Progenitor cell of endocrine pancreas (in vitro differentiated cells): Measurements from ENCODE around the gene ABCA10. TPM values are rescaled to one million over a fixed set of nuclear protein-coding genes. Genes with fewer than 3 reads are reported as not detected.

Source experiments
- DNase-seq: peaks from one replicate; pipeline ENCODE4 v3.0.0; 2021; ENCODE audit warnings: low spot score; ENCODE audit not compliant: unreplicated experiment
- H3K27ac Mint-ChIP-seq: 2 replicates; pipeline ENCODE4 v1.8.0; 2021; ENCODE audit warnings: mild to moderate bottlenecking, moderate library complexity, mixed read lengths
- H3K27me3 Mint-ChIP-seq: 2 replicates; pipeline ENCODE4 v1.8.0; 2021; ENCODE audit warnings: mixed read lengths
- H3K36me3 Mint-ChIP-seq: 2 replicates; pipeline ENCODE4 v1.8.0; 2022; ENCODE audit warnings: mixed read lengths; ENCODE audit not compliant: insufficient read depth
- H3K4me1 Mint-ChIP-seq: 2 replicates; pipeline ENCODE4 v1.8.0; 2021; ENCODE audit warnings: low read depth, mixed read lengths
- H3K4me3 Mint-ChIP-seq: 2 replicates; pipeline ENCODE4 v1.8.0; 2021; ENCODE audit warnings: low read depth, mild to moderate bottlenecking, moderate library complexity, mixed read lengths
- H3K9me3 Mint-ChIP-seq: 2 replicates; pipeline ENCODE4 v1.8.0; 2021; ENCODE audit warnings: low read depth, mixed read lengths
- total RNA-seq: library from RNA; stranded (reverse); gene quantifications from 2 replicates; pipeline ENCODE4 v1.2.1, GENCODE V29; 2021
- TF ChIP-seq, protein P1 (sequence below): fragments of 200-600 bp; sonication (generic); IDR thresholded peaks from one replicate; pipeline ENCODE4 v1.5.0; 2021; ENCODE audit warnings: antibody characterized with exemption, mild to moderate bottlenecking; ENCODE audit not compliant: unreplicated experiment

Gene ABCA10
- total RNA-seq, 1 donor from 2014 or later, result 0.17 TPM

DNA sequence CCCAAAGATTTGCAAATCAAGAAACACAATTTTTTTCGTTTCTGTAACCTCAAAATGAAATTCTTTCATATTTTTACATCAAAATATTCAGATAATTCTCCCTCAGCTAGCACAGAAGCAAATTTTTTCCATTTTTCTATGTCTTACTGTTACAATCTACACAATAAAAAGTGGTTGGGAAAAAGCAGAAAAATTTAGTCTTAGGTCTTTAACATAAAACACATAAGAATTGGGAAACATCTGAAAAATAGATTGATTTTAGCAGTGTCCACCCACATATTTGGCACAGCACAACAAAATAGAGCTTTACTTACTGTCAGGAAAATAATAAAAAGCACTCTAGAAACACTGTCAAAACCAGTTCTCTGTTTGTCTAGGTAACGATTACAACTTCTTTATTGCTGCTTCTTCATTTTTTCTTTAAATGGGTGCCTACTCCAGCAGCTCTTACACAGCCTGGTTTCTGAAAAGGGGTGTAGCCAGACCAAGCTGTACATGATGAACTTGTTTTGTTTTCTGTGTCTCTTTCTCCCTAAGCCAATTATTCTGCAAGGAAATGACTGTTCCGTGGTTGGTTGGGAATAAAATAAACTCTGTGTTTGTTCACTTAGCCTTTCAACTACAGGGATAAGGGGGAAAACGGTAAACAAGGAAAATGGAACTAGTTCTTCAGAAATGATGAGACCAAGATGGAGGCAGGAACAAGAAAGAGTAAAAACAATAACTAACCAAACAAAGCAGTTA is 87.0 kb downstream of the ABCA10 start, which contains the start of gene ABCA6:
Gene ABCA6, minus strand, starts transcription at position 465 of the 744 bp plus-strand sequence. CDS start 1,192 bp downstream, outside the sequence.
- Mint-ChIP-seq H3K27me3 (no peaks in the 10 kb centered on the region), H3K4me1 (peaks cover 1% of the 10 kb centered on the region), H3K4me3 (no peak within 1 kb of the TSS), H3K9me3 (no peaks in the 10 kb centered on the region), H3K27ac (no peak within 1 kb of the TSS), H3K36me3 (no peaks in the 10 kb centered on the region)
- DNase-seq, result no peak
- TF ChIP-seq, protein P1, sequence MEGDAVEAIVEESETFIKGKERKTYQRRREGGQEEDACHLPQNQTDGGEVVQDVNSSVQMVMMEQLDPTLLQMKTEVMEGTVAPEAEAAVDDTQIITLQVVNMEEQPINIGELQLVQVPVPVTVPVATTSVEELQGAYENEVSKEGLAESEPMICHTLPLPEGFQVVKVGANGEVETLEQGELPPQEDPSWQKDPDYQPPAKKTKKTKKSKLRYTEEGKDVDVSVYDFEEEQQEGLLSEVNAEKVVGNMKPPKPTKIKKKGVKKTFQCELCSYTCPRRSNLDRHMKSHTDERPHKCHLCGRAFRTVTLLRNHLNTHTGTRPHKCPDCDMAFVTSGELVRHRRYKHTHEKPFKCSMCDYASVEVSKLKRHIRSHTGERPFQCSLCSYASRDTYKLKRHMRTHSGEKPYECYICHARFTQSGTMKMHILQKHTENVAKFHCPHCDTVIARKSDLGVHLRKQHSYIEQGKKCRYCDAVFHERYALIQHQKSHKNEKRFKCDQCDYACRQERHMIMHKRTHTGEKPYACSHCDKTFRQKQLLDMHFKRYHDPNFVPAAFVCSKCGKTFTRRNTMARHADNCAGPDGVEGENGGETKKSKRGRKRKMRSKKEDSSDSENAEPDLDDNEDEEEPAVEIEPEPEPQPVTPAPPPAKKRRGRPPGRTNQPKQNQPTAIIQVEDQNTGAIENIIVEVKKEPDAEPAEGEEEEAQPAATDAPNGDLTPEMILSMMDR, result no peak

DNA sequence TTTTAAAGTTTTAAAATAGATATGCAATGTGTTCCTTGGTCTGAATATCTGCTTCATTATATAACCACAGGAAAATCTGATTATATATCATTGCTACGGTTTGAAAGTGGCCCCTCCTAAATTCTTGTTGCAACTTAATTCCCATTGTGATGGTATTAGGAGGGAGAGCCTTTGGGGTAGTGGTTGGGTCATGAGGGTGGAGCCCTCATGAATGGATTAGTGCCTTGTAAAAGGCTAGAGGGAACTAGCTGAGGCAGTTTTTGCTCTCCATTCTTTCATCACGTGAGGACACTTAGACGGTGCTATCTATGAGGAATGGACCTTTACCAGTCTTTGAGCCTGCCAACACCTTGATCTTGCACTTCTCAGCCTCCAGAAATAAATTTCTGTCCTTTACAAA is 94.5 kb downstream of the ABCA10 start:
- H3K36me3 Mint-ChIP-seq, result no peaks in the 10 kb centered on the region
- H3K4me3 Mint-ChIP-seq, result no peak overlapping the region
- no peaks in the 10 kb centered on the region for H3K9me3 Mint-ChIP-seq
- no peaks in the 10 kb centered on the region for H3K27me3 Mint-ChIP-seq
- TF ChIP-seq, protein P1, result no peak
- no peak for DNase-seq
- no peak overlapping the region for H3K27ac Mint-ChIP-seq
- no peaks in the 10 kb centered on the region for H3K4me1 Mint-ChIP-seq

DNA sequence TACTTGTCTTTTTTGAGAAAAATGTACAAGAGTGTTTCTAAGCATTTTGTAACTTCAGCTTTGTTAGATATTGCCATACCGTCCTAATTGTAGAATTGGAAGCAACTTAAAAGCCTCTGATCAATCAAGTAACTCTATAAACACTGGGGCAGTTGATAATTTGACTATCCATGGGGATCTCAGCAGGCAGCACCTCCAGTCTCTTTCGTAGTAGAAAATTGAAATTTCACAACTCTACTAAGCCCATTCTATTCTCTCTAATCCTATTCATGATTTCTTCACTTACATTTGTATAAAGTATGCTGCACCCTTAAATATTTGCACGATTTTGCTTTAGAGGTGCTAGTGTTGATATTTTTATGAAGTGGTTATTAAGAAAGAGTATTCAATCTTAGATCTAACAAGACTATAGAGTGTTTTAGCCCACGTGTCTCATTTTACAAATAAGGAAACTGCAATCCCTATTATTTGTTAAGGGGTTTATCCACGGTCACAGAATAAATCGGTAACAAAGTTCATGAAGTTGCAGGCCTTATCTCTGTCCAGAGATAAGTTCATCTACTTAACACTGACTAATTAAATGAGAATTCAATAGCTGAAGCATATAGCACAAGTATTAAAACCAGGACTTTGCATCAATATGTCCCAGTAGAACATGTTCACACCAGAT is 97.9 kb downstream of the ABCA10 start:
- no peaks in the 10 kb centered on the region for H3K9me3 Mint-ChIP-seq
- no peak for DNase-seq
- H3K4me3 Mint-ChIP-seq, result no peak overlapping the region
- H3K4me1 Mint-ChIP-seq, result no peaks in the 10 kb centered on the region
- no peaks in the 10 kb centered on the region for H3K36me3 Mint-ChIP-seq
- TF ChIP-seq, protein P1, result no peak
- H3K27me3 Mint-ChIP-seq, result no peaks in the 10 kb centered on the region
- H3K27ac Mint-ChIP-seq, result no peak overlapping the region

DNA sequence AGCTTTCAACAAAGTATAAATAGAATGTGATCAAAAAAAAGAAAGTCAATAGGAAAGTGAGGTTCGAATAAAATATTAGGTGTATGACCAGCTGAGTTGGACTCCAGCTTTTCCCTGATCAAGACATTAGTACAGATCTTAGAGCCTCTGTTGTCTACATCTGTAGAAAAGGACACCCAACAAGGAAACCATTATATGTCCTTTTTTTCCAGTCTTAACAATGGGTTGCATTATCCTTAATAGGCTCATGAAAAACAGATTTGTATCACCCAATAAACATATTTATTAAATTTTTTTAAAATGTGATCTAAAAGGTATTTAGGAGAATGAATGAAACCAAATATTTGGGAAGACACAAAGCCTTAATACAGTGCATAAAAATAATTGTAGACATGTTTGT is 105.0 kb downstream of the ABCA10 start:
- DNase-seq, result no peak
- H3K4me1 Mint-ChIP-seq, result no peaks in the 10 kb centered on the region
- H3K27me3 Mint-ChIP-seq, result no peaks in the 10 kb centered on the region
- no peaks in the 10 kb centered on the region for H3K36me3 Mint-ChIP-seq
- TF ChIP-seq, protein P1, result no peak
- H3K27ac Mint-ChIP-seq, result no peak overlapping the region
- no peak overlapping the region for H3K4me3 Mint-ChIP-seq
- H3K9me3 Mint-ChIP-seq, result no peaks in the 10 kb centered on the region

DNA sequence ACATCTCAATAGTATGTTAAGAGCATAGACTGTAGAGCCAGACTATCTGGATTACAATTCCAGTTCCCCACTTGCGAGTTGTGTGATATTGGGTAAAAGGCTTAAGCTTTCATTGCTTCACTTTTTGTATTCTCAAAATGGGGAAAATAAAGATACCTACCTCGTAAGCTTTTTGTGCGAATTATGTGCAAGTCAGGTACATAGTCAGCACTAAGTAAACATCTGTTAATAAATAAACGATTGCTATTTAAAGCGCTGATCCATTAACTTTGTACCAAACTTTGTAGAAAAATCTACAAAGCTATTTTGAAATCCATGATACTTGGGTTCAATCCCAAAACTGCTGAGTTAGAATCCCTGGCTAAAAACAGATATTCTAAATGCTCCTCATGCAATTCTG is 106.6 kb downstream of the ABCA10 start:
- no peak overlapping the region for H3K4me3 Mint-ChIP-seq
- no peaks in the 10 kb centered on the region for H3K4me1 Mint-ChIP-seq
- no peaks in the 10 kb centered on the region for H3K36me3 Mint-ChIP-seq
- H3K27ac Mint-ChIP-seq, result no peak overlapping the region
- TF ChIP-seq, protein P1, result no peak
- no peaks in the 10 kb centered on the region for H3K27me3 Mint-ChIP-seq
- DNase-seq, result no peak
- no peaks in the 10 kb centered on the region for H3K9me3 Mint-ChIP-seq
